GM11168 (cell line): ENCODE data around the gene MAP3K5.
"Not testable (repeated sequence)": the region's sequence is repeated elsewhere in the genome, so short reads cannot be mapped to it uniquely, and the experiment has no call there.

Source experiments
- in situ Hi-C: fragments of 300-500 bp; cut with MboI; formaldehyde crosslinking; loops from one replicate; pipeline ENCODE4 v1.12.0; 2022; ENCODE audit warnings: low sequenced_read_pairs; ENCODE audit not compliant: unreplicated experiment

MAP3K5 gene

GRCh38 chr6:136795386-136795785 is 3.1 kb upstream of the MAP3K5 start:
- in situ Hi-C loops, result loop anchor here (5.0 kb wide), 1 partner anchor 153 kb away; no protein-coding TSS in a partner anchor

- in situ Hi-C loops, result no loop called here
These were observed 1.1 kb upstream of the MAP3K5 start for GRCh38 chr6:136793363-136793762.

GRCh38 chr6:136792095-136792409 is 225 bp downstream of the MAP3K5 start:
- in situ Hi-C loops, result no loop called here

- in situ Hi-C loops, result no loop called here
These were observed 782 bp downstream of the MAP3K5 start for GRCh38 chr6:136791296-136792094.

- in situ Hi-C loops, result no loop called here
These were observed 1.6 kb downstream of the MAP3K5 start for GRCh38 chr6:136790411-136791295.

- in situ Hi-C loops, result not testable (repeated sequence)
These were observed 2.8 kb downstream of the MAP3K5 start for GRCh38 chr6:136789440-136789839.

- in situ Hi-C loops, result no loop called here
These were observed 4.0 kb downstream of the MAP3K5 start for GRCh38 chr6:136788069-136788902.

- in situ Hi-C loops, result no loop called here
These were observed 4.6 kb downstream of the MAP3K5 start for GRCh38 chr6:136787726-136788068.

GRCh38 chr6:136786658-136787057 is 5.6 kb downstream of the MAP3K5 start:
- in situ Hi-C loops, result no loop called here

- in situ Hi-C loops, result no loop called here
These were observed 7.1 kb downstream of the MAP3K5 start for GRCh38 chr6:136784910-136785746.

GRCh38 chr6:136784271-136784664 is 8.0 kb downstream of the MAP3K5 start:
- in situ Hi-C loops, result no loop called here

GRCh38 chr6:136783495-136784270 is 8.6 kb downstream of the MAP3K5 start:
- in situ Hi-C loops, result no loop called here

GRCh38 chr6:136783021-136783420 is 9.3 kb downstream of the MAP3K5 start:
- in situ Hi-C loops, result no loop called here

- in situ Hi-C loops, result no loop called here
These were observed 10.1 kb downstream of the MAP3K5 start for GRCh38 chr6:136782021-136782770.

- in situ Hi-C loops, result no loop called here
These were observed 11.3 kb downstream of the MAP3K5 start for GRCh38 chr6:136780972-136781371.

- in situ Hi-C loops, result no loop called here
These were observed 12.6 kb downstream of the MAP3K5 start for GRCh38 chr6:136779682-136780081.

GRCh38 chr6:136777651-136778050 is 14.6 kb downstream of the MAP3K5 start:
- in situ Hi-C loops, result no loop called here

- in situ Hi-C loops, result no loop called here
These were observed 16.7 kb downstream of the MAP3K5 start for GRCh38 chr6:136775548-136775947.
